Upper lobe of right lung (tissue), 1 donor: ENCODE measurements around the gene EFHD1. TPM values are rescaled to one million over a fixed set of nuclear protein-coding genes. Genes with fewer than 3 reads are reported as not detected.
"Not testable (repeated sequence)": the region's sequence is repeated elsewhere in the genome, so short reads cannot be mapped to it uniquely, and the experiment has no call there.

Source experiments
- ATAC-seq: fragments of 200-7000 bp; cut with Tn5 transposase; one replicate; pipeline ENCODE4 v1.9.1; 2020; ENCODE audit warnings: mild to moderate bottlenecking, moderate library complexity
- DNase-seq: peaks from one replicate; pipeline ENCODE4 v3.0.0-alpha.2; 2020
- H3K27ac ChIP-seq: fragments of 200-600 bp; one replicate; pipeline ENCODE4 v1.8.0; 2022
- H3K27me3 ChIP-seq: fragments of 200-600 bp; one replicate; pipeline ENCODE4 v1.8.0; 2022; ENCODE audit warnings: mild to moderate bottlenecking
- H3K36me3 ChIP-seq: fragments of 200-600 bp; one replicate; pipeline ENCODE4 v1.8.0; 2022
- H3K4me1 ChIP-seq: fragments of 200-600 bp; one replicate; pipeline ENCODE4 v1.8.0; 2022
- H3K4me3 ChIP-seq: fragments of 200-600 bp; one replicate; pipeline ENCODE4 v1.8.0; 2022; ENCODE audit warnings: mild to moderate bottlenecking
- H3K9me3 ChIP-seq: fragments of 200-600 bp; one replicate; pipeline ENCODE4 v1.8.0; 2022
- intact Hi-C: fragments of 100-400 bp; cut with DNase I; formaldehyde crosslinking; loops from one replicate; pipeline ENCODE4 v1.11.0; 2022
- total RNA-seq: library from RNA; stranded (reverse); fragmentation: NEBNext Ultra II Directional; extraction: Animal tissue kit (Norgen Biotek cat#: 25700); gene quantifications from one replicate; pipeline ENCODE4 v1.2.1, GENCODE V29; 2021
- TF ChIP-seq, protein P1 (sequence below): fragments of 200-600 bp; IDR thresholded peaks from one replicate; pipeline ENCODE4 v1.8.0; 2022; ENCODE audit warnings: antibody characterized with exemption
- donor health status: DM: no; HTN: yes; CAD: no; lungs with severe emphysema.

Gene EFHD1
- total RNA-seq, 1 donor from 2014 or later, result 10.7 TPM

DNA sequence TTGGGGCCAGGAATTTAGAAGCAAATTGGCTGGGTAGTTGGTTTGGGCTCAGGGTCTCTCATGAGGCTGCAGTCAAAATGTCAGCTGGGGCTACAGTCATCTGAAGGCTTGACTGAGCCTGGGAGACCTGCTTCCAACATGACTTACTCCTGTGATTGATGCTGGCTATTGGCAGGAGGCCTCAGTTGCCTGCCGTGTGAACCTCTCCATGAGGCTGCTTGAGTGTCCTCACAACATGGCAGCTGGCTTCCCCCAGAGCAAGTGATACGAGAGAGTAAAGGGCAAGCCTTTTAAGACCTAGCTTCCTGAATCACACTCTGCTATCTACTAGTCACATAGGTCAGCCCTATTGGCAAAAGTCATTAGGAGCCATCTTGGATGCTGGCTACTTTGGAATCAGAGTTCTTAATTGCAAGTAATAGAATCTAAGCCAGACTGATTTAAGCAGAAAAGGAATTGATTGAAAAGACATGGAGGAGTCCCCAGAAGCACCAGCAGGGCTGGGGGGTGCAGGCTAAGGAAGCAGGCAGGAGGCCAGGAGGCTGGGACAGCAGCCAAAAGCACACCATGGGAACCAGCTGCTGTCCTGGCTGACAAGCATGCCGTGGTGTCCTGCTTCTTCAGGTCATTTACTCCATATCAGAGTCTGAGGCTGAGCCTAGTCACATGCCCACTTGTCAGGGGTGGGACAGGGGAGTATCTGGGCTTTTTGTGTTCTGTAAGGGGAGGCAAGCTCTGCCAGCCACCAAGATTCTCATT, 55.9 kb downstream of the EFHD1 start:
- H3K4me3 ChIP-seq, result no peak overlapping the region
- DNase-seq, result peak; percentile 60
- no peak for ATAC-seq
- intact Hi-C loops, result no loop called here
- no peaks in the 10 kb centered on the region for H3K9me3 ChIP-seq
- H3K4me1 ChIP-seq, result no peaks in the 10 kb centered on the region
- TF ChIP-seq, protein P1, sequence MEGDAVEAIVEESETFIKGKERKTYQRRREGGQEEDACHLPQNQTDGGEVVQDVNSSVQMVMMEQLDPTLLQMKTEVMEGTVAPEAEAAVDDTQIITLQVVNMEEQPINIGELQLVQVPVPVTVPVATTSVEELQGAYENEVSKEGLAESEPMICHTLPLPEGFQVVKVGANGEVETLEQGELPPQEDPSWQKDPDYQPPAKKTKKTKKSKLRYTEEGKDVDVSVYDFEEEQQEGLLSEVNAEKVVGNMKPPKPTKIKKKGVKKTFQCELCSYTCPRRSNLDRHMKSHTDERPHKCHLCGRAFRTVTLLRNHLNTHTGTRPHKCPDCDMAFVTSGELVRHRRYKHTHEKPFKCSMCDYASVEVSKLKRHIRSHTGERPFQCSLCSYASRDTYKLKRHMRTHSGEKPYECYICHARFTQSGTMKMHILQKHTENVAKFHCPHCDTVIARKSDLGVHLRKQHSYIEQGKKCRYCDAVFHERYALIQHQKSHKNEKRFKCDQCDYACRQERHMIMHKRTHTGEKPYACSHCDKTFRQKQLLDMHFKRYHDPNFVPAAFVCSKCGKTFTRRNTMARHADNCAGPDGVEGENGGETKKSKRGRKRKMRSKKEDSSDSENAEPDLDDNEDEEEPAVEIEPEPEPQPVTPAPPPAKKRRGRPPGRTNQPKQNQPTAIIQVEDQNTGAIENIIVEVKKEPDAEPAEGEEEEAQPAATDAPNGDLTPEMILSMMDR, result no peak
- H3K36me3 ChIP-seq, result no peaks in the 10 kb centered on the region
- H3K27ac ChIP-seq, result no peak overlapping the region
- H3K27me3 ChIP-seq, result no peaks in the 10 kb centered on the region

DNA sequence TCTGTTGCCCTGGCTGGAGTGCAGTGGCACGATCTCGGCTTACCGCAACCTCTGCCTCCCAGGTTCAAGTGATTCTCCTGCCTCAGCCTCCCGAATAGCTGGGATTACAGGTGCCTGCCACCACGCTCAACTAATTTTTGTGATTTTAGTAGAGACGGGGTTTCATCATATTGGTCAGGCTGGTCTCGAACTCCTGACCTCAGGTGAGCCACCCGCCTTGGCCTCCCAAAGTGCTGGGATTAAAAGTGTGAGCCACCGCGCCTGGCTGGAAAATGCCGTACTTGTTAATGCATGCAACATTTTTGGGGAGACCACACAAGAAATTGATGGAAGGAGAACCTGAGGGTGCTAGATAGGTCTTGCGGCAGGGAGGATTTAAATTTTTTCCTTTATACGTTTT, 57.7 kb downstream of the EFHD1 start:
- ATAC-seq, intact Hi-C loops: not testable (repeated sequence)

DNA sequence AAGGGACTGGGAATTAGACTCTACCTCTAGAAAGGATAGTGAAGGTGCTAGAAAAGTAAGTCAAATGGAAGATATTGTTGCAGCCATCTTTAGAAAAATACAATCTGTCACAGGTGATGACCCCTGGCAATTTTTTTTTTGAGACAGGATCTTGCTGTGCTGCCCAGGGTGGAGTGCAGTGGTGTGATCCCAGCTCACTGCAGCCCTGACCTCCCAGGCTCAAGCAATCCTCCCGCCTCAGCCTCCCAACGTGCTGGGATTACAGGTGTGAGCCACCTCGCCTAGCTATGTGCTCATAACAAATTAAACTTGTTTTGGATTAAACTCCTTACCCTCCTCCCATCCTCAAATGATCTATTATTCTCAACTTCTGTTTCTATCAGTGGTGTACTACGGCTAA, 59.9 kb downstream of the EFHD1 start:
- DNase-seq, result no peak
- TF ChIP-seq, protein P1, result no peak
- intact Hi-C loops, result no loop called here
- no peak overlapping the region for H3K4me3 ChIP-seq
- peaks cover 5% of the 10 kb centered on the region for H3K4me1 ChIP-seq
- H3K27ac ChIP-seq, result no peak overlapping the region
- H3K9me3 ChIP-seq, result no peaks in the 10 kb centered on the region
- ATAC-seq, result no peak
- H3K27me3 ChIP-seq, result no peaks in the 10 kb centered on the region
- H3K36me3 ChIP-seq, result no peaks in the 10 kb centered on the region

More for the DNA sequence above, 57.7 kb downstream of the EFHD1 start:
- not testable (repeated sequence) for H3K9me3 ChIP-seq, H3K4me3 ChIP-seq, H3K27ac ChIP-seq, DNase-seq, H3K36me3 ChIP-seq, H3K4me1 ChIP-seq, H3K27me3 ChIP-seq

DNA sequence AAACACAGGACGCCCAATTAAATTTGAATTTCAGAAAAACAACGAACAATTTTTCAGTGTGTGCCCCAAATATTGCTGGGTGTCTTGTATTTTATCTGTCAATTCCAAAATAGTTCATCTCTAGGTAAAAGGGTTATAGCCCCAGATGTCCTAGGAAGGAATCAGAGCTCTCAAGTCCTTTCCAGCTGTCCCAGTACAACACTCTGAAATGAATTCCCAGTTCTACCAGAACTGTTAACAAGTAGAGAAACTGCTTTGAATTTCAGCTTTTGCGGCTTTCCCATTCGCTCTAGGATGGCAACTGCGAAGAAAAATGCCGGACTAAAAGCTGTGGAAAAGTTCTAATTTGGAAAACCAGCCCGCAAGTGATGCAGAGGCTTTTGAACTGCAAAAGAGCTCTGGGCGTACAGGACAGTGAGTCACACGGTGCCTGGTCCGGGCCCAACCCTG, 63.2 kb downstream of the EFHD1 start:
- Histone ChIP-seq H3K4me1 (peaks cover 31% of the 10 kb centered on the region), H3K36me3 (no peaks in the 10 kb centered on the region), H3K27ac (peak overlapping the region; percentile 90), H3K9me3 (no peaks in the 10 kb centered on the region), H3K4me3 (peak overlapping the region; percentile 99), H3K27me3 (no peaks in the 10 kb centered on the region)
- DNase-seq (no peak), ATAC-seq (no peak)
- intact Hi-C loops, result no loop called here
- TF ChIP-seq, protein P1, result no peak

DNA sequence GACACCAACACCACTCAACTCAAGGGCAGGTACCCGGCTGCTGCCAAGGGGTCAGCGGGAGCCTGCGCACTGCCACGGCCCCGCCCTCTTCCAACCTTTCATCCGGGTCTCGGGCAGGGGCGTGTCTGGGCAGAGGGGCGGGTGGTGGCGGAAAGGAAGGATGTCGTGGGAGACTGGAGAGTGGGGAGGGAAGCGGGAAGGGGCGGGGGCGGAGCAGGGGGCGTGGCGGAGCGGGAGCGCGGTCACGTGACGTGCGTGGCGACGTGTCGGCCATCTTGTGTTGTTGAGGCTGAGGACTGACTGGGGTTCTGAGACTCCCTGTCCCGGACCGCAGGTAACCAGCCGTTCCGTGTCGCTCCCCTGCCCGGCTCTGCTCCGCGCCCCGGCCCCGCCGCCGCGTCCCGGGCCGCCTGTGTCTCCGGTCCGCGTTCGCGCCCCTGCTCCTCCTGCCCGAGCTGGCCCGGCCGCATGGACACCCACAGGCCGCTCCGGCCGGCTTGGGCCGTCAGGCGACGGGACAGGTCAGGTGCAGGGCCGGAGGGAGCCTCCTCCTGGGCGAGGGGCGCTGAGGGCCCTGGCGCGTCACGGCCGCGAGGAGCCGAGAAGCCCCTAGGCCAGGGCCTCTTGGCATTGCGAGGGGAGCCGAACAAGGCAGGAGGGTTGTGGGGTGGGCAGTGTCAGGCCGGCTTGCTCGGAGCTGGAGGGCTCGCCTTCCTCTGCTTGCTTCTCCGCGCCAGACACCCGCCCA, 63.8 kb downstream of the EFHD1 start, which contains the start of gene GIGYF2:
Gene GIGYF2, plus strand, starts transcription at position 273 of the 748 bp plus-strand sequence. CDS start 37,867 bp downstream, outside the sequence.
- intact Hi-C loops, result no loop called here
- DNase-seq (peak; percentile 99), ATAC-seq (peak; percentile 99)
- TF ChIP-seq, protein P1, result no peak
- no peaks in the 10 kb centered on the region for H3K27me3 ChIP-seq
- no peaks in the 10 kb centered on the region for H3K9me3 ChIP-seq
- H3K36me3 ChIP-seq, result no peaks in the 10 kb centered on the region
- peaks cover 31% of the 10 kb centered on the region for H3K4me1 ChIP-seq
- H3K27ac ChIP-seq, result peak within 1 kb of the TSS; percentile 90
- H3K4me3 ChIP-seq, result peak within 1 kb of the TSS; percentile 99

DNA sequence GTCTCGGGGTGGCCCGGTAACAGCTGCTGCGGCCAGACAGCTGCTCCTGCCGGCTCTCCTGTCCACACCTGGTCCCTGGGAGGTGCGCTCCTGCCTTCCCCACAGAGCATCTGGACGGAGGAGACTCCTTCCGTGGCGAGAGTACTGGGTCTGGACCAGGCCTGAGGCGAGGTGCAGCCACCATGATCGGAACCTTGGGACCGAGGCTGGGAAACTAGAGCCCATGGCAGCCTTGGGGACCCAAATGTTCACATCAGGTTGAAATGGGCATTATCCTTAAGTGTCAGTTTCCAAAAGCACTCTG, 64.4 kb downstream of the EFHD1 start:
- TF ChIP-seq, protein P1, result no peak
- Histone ChIP-seq H3K9me3 (no peaks in the 10 kb centered on the region), H3K27ac (peak overlapping the region; percentile 90), H3K27me3 (no peaks in the 10 kb centered on the region), H3K4me3 (peak overlapping the region; percentile 99), H3K4me1 (peaks cover 31% of the 10 kb centered on the region), H3K36me3 (no peaks in the 10 kb centered on the region)
- ATAC-seq (no peak), DNase-seq (no peak)
- intact Hi-C loops, result no loop called here
